Hindlimb muscle (tissue), 1 donor: ENCODE measurements around the gene AP2B1. TPM values are rescaled to one million over a fixed set of nuclear protein-coding genes. Genes with fewer than 3 reads are reported as not detected.
"Not testable (repeated sequence)": the region's sequence is repeated elsewhere in the genome, so short reads cannot be mapped to it uniquely, and the experiment has no call there.

Experiments
- DNase-seq: peaks from one replicate; pipeline ENCODE4 v3.0.0-alpha.2; 2013
- polyA plus RNA-seq: library from polyadenylated mRNA; unstranded; fragments of 120-200 nt; gene quantifications from one replicate; pipeline ENCODE4 v1.2.1, GENCODE V29; 2013; ENCODE audit not compliant: insufficient read length

AP2B1 gene
- polyA plus RNA-seq, 1 donor = 74.1 TPM

GRCh38 chr17:35577830-35578196, 9.3 kb upstream of the AP2B1 start:
- peak; percentile 15 for DNase-seq

- DNase-seq = peak; percentile 93
These were observed 8.8 kb upstream of the AP2B1 start, which contains the start of gene PEX12 for GRCh38 chr17:35578197-35578928. Gene PEX12 (minus strand): TSS chr17:35578571. CDS start chr17:35578021, 550 bp downstream.

GRCh38 chr17:35578929-35579432, 8.1 kb upstream of the AP2B1 start:
- no peak for DNase-seq

GRCh38 chr17:35584061-35584460, 3.1 kb upstream of the AP2B1 start:
- DNase-seq = no peak

GRCh38 chr17:35586569-35587073, 501 bp upstream of the AP2B1 start:
- DNase-seq = no peak

- no peak for DNase-seq
These were observed 1.2 kb downstream of the AP2B1 start for GRCh38 chr17:35588196-35588920.

GRCh38 chr17:35596072-35596471, 8.9 kb downstream of the AP2B1 start:
- no peak for DNase-seq

- DNase-seq = no peak
These were observed 9.6 kb downstream of the AP2B1 start for GRCh38 chr17:35596530-35597233.

GRCh38 chr17:35597604-35598003, 10.5 kb downstream of the AP2B1 start:
- DNase-seq = no peak

- DNase-seq = no peak
These were observed 16.6 kb downstream of the AP2B1 start for GRCh38 chr17:35603674-35604073.

GRCh38 chr17:35605678-35606077, 18.6 kb downstream of the AP2B1 start:
- no peak for DNase-seq

GRCh38 chr17:35607239-35607847, 20.2 kb downstream of the AP2B1 start:
- DNase-seq = no peak

GRCh38 chr17:35609831-35610230, 22.7 kb downstream of the AP2B1 start:
- DNase-seq = no peak

GRCh38 chr17:35610746-35611145, 23.6 kb downstream of the AP2B1 start:
- DNase-seq = not testable (repeated sequence)

GRCh38 chr17:35612924-35613521, 25.9 kb downstream of the AP2B1 start:
- DNase-seq = peak; percentile 11

- DNase-seq = no peak
These were observed 27.7 kb downstream of the AP2B1 start for GRCh38 chr17:35614810-35615209.

GRCh38 chr17:35616536-35616935, 29.4 kb downstream of the AP2B1 start:
- DNase-seq = no peak

- no peak for DNase-seq
These were observed 30.4 kb downstream of the AP2B1 start for GRCh38 chr17:35617505-35617904.

GRCh38 chr17:35618628-35619027, 31.5 kb downstream of the AP2B1 start:
- DNase-seq = no peak

- no peak for DNase-seq
These were observed 34.6 kb downstream of the AP2B1 start for GRCh38 chr17:35621768-35622167.

GRCh38 chr17:35627417-35627816, 40.3 kb downstream of the AP2B1 start:
- DNase-seq = no peak

GRCh38 chr17:35630530-35631148, 43.5 kb downstream of the AP2B1 start:
- no peak for DNase-seq
